ENCODE measurements around the gene FLVCR2. TPM values are rescaled to one million over a fixed set of nuclear protein-coding genes. Genes with fewer than 3 reads are reported as not detected.

FLVCR2 gene
- polyA plus RNA-seq, 1 experiment: 3.4 TPM

GRCh38 chr14:75547552-75548250 is 30.7 kb upstream of the FLVCR2 start:
- Histone ChIP-seq H3K27ac (ENCODE audit: low read depth, low read length) (no peak overlapping the region), H3K27me3 (ENCODE audit: control insufficient read depth, insufficient read depth, low read length) (peaks cover 10% of the 10 kb centered on the region), H3K9me3 (ENCODE audit: control insufficient read depth, insufficient read depth, low read length) (no peaks in the 10 kb centered on the region), H3K4me3 (ENCODE audit: low read depth, low read length) (no peak overlapping the region)
- ChIA-PET POLR2A (no interaction called here), CTCF (interaction anchor here (0.7 to 1.6 kb wide), 2 partner anchors 13 kb away, joined by 3 to 14 read pairs; no protein-coding TSS in a partner anchor)
- TF ChIP-seq CTCF (IDR thresholded peaks at IDR 0.05; ENCODE audit: low read depth, low read length): no peak
- no peak for DNase-seq (ENCODE audit: low read depth, low spot score)

- no peaks in the 10 kb centered on the region for H3K9me3 ChIP-seq (ENCODE audit: control insufficient read depth, insufficient read depth, low read length)
- POLR2A ChIA-PET: no interaction called here
- DNase-seq (ENCODE audit: low read depth, low spot score): no peak
- no peak overlapping the region for H3K27ac ChIP-seq (ENCODE audit: low read depth, low read length)
- H3K4me3 ChIP-seq (ENCODE audit: low read depth, low read length): no peak overlapping the region
- TF ChIP-seq CTCF (IDR thresholded peaks at IDR 0.05; ENCODE audit: low read depth, low read length): no peak
- H3K27me3 ChIP-seq (ENCODE audit: control insufficient read depth, insufficient read depth, low read length): peaks cover 8% of the 10 kb centered on the region
- CTCF ChIA-PET: interaction anchor here (1.6 kb wide), 1 partner anchor 12 kb away, joined by 14 read pairs; no protein-coding TSS in a partner anchor
Measured at GRCh38 chr14:75548544-75548943, 29.9 kb upstream of the FLVCR2 start.

DNA sequence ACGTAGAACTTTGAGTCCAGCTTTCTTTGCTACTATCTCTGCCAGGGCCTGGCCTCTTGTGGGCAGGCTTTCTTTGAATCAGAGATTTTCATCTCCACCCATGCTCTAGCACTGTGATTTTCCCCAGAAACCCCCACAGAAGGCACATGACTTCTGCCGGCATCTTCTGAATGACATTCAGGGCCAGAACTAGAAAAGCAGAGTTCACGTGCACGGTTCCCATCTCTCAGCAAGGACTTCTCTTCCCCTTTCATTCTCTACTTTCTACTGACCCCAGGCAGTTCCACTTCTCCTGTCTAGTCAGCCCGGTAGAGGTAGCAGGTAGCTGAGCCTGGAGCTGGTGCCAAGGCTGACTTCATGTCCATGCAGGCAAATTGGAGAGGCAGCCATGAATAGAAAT is 29.3 kb upstream of the FLVCR2 start:
- no peak overlapping the region for H3K27ac ChIP-seq (ENCODE audit: low read depth, low read length)
- DNase-seq (ENCODE audit: low read depth, low spot score): no peak
- ChIA-PET CTCF (interaction anchor here (1.6 kb wide), 1 partner anchor 11 kb away, joined by 14 read pairs; no protein-coding TSS in a partner anchor), POLR2A (no interaction called here)
- peaks cover 8% of the 10 kb centered on the region for H3K27me3 ChIP-seq (ENCODE audit: control insufficient read depth, insufficient read depth, low read length)
- TF ChIP-seq CTCF (IDR thresholded peaks at IDR 0.05; ENCODE audit: low read depth, low read length): no peak
- no peak overlapping the region for H3K4me3 ChIP-seq (ENCODE audit: low read depth, low read length)
- H3K9me3 ChIP-seq (ENCODE audit: control insufficient read depth, insufficient read depth, low read length): no peaks in the 10 kb centered on the region

GRCh38 chr14:75551021-75551420 is 27.4 kb upstream of the FLVCR2 start:
- CTCF ChIA-PET: interaction anchor here (1.5 kb wide), 1 partner anchor 10 kb away, joined by 6 read pairs; no protein-coding TSS in a partner anchor

More at GRCh38 chr14:75551021-75551420, 27.4 kb upstream of the FLVCR2 start:
- POLR2A ChIA-PET: no interaction called here
- no peak for DNase-seq (ENCODE audit: low read depth, low spot score)
- Histone ChIP-seq H3K4me3 (ENCODE audit: low read depth, low read length) (no peak overlapping the region), H3K27me3 (ENCODE audit: control insufficient read depth, insufficient read depth, low read length) (peaks cover 6% of the 10 kb centered on the region), H3K9me3 (ENCODE audit: control insufficient read depth, insufficient read depth, low read length) (no peaks in the 10 kb centered on the region), H3K27ac (ENCODE audit: low read depth, low read length) (no peak overlapping the region)
- no peak for TF ChIP-seq CTCF (IDR thresholded peaks at IDR 0.05; ENCODE audit: low read depth, low read length)
